Measurements from ENCODE around the gene LSM14B. TPM values are rescaled to one million over a fixed set of nuclear protein-coding genes. Genes with fewer than 3 reads are reported as not detected.

LSM14B gene
- total and polyA plus RNA-seq, 7 experiments from 2014 or later: 1.4 to 61.5 (median 41.7) TPM

DNA sequence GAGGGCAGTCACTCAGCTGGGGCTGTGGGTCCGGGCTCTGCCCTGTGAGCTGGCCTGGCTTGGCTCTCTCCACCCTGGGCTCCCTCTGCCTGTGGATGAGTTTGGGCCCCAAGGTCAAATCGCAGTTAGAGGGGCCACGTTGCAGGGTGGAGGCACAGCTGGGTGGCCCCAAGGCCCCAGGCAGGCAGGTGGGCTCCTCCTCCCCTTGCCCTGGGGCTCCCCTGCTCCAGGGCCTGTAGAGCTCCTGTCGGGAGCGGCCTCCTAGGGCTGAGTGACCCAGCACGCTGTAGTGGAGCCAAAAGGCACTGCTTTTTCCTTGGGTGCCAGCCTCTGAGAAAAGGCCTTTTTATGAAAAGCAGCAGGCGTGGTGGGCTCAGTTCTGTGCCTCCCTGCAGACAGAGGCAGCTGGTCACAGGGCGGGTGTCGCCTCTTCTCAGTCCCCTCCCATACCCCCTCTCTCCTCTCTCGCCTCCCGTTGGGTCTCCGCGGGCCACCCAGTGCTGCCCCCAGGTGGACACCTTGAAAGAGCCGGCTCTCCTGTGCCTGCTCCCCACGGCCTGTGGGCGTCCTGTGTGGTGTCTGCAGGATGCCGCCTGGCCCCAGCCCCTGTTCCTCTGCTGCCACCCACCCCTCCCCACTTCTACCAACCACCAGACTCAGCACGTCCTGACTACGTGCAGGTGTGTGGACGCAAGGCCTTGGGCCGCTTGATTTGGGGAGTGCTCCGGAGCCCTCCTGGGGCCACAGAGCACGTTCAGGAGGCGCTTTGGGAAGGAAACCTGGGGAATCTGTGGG lies 34.5 kb downstream of the LSM14B start:
- POLR2A ChIA-PET: no interaction called here
- H3K4me3 Mint-ChIP-seq: peak overlapping the region in 1 of 10 donors; percentile 45
- no peak overlapping the region for H3K4me3 ChIP-seq (ENCODE audit: low read length)
- peaks cover 0 to 3% of the 10 kb centered on the region in 2 donors for H3K4me1 ChIP-seq (ENCODE audit: control insufficient read depth in 2 of 2, insufficient read depth in 2 of 2, low read length in 2 of 2)
- H3K4me1 Mint-ChIP-seq: peaks cover 7 to 30% (median 19%) of the 10 kb centered on the region in 7 donors
- no peaks in the 10 kb centered on the region for H3K27me3 Mint-ChIP-seq
- intact Hi-C loops (cut with micrococcal nuclease): loop anchor here (1.0 to 2.0 kb wide), 3 partner anchors 14 to 146 kb away; partner anchors contain the start of genes PSMA7 (in 1 of the 2) and SS18L1 (in 1 of the 2)
- H3K27ac Mint-ChIP-seq: no peak overlapping the region
- no peaks in the 10 kb centered on the region for H3K9me3 ChIP-seq (ENCODE audit: control insufficient read depth in 2 of 3, low read length in 3 of 3)
- H3K9me3 Mint-ChIP-seq: peaks cover 0 to 16% (median 0%) of the 10 kb centered on the region in 11 donors
- peaks cover 8 to 42% (median 25%) of the 10 kb centered on the region in 5 donors for H3K36me3 Mint-ChIP-seq
- peak; percentile 56 to 75 (median 69) for DNase-seq
- peak; percentile 93 for ATAC-seq
- CTCF ChIA-PET: interaction anchor here (0.8 to 1.2 kb wide), 3 partner anchors 124 to 145 kb away, joined by 4 to 7 read pairs (median 4); no protein-coding TSS in a partner anchor
- no peak overlapping the region for H3K27ac ChIP-seq (ENCODE audit: low read depth, low read length)
- no peaks in the 10 kb centered on the region for H3K27me3 ChIP-seq (ENCODE audit: control insufficient read depth in 2 of 2, insufficient read depth in 2 of 2, low read length in 2 of 2)
- H3K36me3 ChIP-seq (ENCODE audit: control insufficient read depth in 2 of 3, insufficient read depth in 3 of 3, low read length in 3 of 3): peaks cover 0 to 47% (median 3%) of the 10 kb centered on the region in 3 experiments

DNA sequence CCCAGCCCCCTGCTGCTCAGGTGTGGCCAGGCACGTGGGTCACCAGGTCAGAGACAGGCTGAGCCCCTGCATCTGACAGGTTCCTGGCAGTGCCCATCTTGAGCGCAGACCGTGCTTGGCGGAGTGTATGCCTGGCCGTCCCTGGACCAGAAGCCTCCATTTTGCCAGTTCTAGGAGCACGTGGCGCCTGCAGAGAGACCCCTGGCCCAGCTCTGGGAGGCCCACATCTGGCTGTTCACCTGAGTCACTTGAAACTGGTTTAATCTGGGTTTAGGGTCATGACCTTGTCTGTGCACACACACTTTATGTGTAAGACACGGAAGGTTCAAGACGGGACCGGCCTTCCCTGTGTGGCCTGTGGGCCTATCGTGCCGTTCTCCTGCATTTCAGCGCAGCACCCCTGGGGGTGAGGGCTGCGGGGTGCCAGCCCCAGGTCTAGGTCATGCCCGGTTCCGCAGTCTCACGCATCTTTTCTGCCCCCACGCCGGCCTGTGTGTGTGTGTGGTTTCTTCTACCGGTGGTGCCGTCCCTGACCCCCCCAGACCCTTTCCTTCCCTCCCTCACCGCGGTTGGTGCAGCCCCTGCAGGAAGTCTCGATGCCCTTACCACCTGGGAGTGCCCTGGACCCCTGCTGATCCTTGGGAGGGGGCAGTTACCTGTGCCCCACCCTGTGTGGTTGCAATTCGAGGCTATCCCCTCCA lies 35.3 kb downstream of the LSM14B start:
- peaks cover 7 to 27% (median 17%) of the 10 kb centered on the region in 7 donors for H3K4me1 Mint-ChIP-seq
- Histone ChIP-seq H3K36me3 (ENCODE audit: control insufficient read depth in 2 of 3, insufficient read depth in 3 of 3, low read length in 3 of 3) (peaks cover 0 to 42% (median 3%) of the 10 kb centered on the region in 3 experiments), H3K4me1 (ENCODE audit: control insufficient read depth in 2 of 2, insufficient read depth in 2 of 2, low read length in 2 of 2) (peaks cover 0 to 3% of the 10 kb centered on the region in 2 donors), H3K4me3 (ENCODE audit: low read length) (no peak overlapping the region), H3K27ac (ENCODE audit: low read depth, low read length) (no peak overlapping the region), H3K9me3 (ENCODE audit: control insufficient read depth in 2 of 3, low read length in 3 of 3) (no peaks in the 10 kb centered on the region), H3K27me3 (ENCODE audit: control insufficient read depth in 2 of 2, insufficient read depth in 2 of 2, low read length in 2 of 2) (no peaks in the 10 kb centered on the region)
- ChIA-PET POLR2A (no interaction called here), CTCF (interaction anchor here (0.5 to 1.2 kb wide), 2 partner anchors 10 to 146 kb away, joined by 5 to 7 read pairs; no protein-coding TSS in a partner anchor)
- ATAC-seq (no peak), DNase-seq (no peak)
- no peaks in the 10 kb centered on the region for H3K27me3 Mint-ChIP-seq
- intact Hi-C loops (cut with micrococcal nuclease): loop anchor here (1.0 to 2.0 kb wide), 3 partner anchors 15 to 147 kb away; partner anchors contain the start of genes PSMA7 (in 1 of the 2) and SS18L1 (in 1 of the 2)
- H3K36me3 Mint-ChIP-seq: peaks cover 8 to 38% (median 23%) of the 10 kb centered on the region in 5 donors
- peaks cover 0 to 13% (median 0%) of the 10 kb centered on the region in 11 donors for H3K9me3 Mint-ChIP-seq
- no peak overlapping the region for H3K4me3 Mint-ChIP-seq
- H3K27ac Mint-ChIP-seq: no peak overlapping the region

DNA sequence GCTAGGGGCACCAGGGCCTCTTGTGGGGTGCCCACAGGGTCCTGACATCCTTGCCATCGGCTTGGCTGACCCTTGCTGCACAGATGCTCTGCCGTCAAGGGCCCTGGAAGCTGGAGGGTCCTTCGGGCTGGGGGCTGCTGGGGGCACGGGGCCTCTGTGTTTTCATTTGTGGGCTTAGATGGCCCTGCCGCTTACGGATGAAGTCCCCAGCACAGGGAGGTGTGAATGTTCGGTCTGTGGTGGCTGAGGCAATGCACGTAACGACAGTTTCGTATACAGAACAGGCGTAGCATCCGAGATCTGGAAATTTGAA lies 35.8 kb downstream of the LSM14B start:
- Mint-ChIP-seq H3K9me3 (peaks cover 0 to 8% (median 0%) of the 10 kb centered on the region in 11 donors), H3K4me3 (no peak overlapping the region), H3K27me3 (no peaks in the 10 kb centered on the region), H3K4me1 (peaks cover 7 to 22% (median 12%) of the 10 kb centered on the region in 7 donors), H3K36me3 (peaks cover 4 to 32% (median 18%) of the 10 kb centered on the region in 5 donors), H3K27ac (no peak overlapping the region)
- H3K27me3 ChIP-seq (ENCODE audit: control insufficient read depth in 2 of 2, insufficient read depth in 2 of 2, low read length in 2 of 2): no peaks in the 10 kb centered on the region
- no peaks in the 10 kb centered on the region for H3K9me3 ChIP-seq (ENCODE audit: control insufficient read depth in 2 of 3, low read length in 3 of 3)
- H3K4me3 ChIP-seq (ENCODE audit: low read length): no peak overlapping the region
- ATAC-seq (no peak), DNase-seq (no peak)
- intact Hi-C loops (cut with micrococcal nuclease): no loop called here
- no peak overlapping the region for H3K27ac ChIP-seq (ENCODE audit: low read depth, low read length)
- ChIA-PET CTCF (interaction anchor here (0.5 kb wide), 1 partner anchor 9 kb away, joined by 5 read pairs; no protein-coding TSS in a partner anchor), POLR2A (no interaction called here)
- peaks cover 0 to 44% (median 3%) of the 10 kb centered on the region in 3 experiments for H3K36me3 ChIP-seq (ENCODE audit: control insufficient read depth in 2 of 3, insufficient read depth in 3 of 3, low read length in 3 of 3)
- peaks cover 0 to 3% of the 10 kb centered on the region in 2 donors for H3K4me1 ChIP-seq (ENCODE audit: control insufficient read depth in 2 of 2, insufficient read depth in 2 of 2, low read length in 2 of 2)

- intact Hi-C loops (cut with micrococcal nuclease): no loop called here
- no peak overlapping the region for H3K27ac Mint-ChIP-seq
- no peaks in the 10 kb centered on the region for H3K27me3 ChIP-seq (ENCODE audit: control insufficient read depth in 2 of 2, insufficient read depth in 2 of 2, low read length in 2 of 2)
- ChIA-PET CTCF (no interaction called here), POLR2A (no interaction called here)
- peaks cover 0 to 3% of the 10 kb centered on the region in 2 donors for H3K4me1 ChIP-seq (ENCODE audit: control insufficient read depth in 2 of 2, insufficient read depth in 2 of 2, low read length in 2 of 2)
- ATAC-seq (no peak), DNase-seq (no peak)
- H3K36me3 ChIP-seq (ENCODE audit: control insufficient read depth in 2 of 3, insufficient read depth in 3 of 3, low read length in 3 of 3): peaks cover 0 to 47% (median 3%) of the 10 kb centered on the region in 3 experiments
- no peak overlapping the region for H3K4me3 Mint-ChIP-seq
- no peak overlapping the region for H3K27ac ChIP-seq (ENCODE audit: low read depth, low read length)
- H3K4me3 ChIP-seq (ENCODE audit: low read length): no peak overlapping the region
- no peaks in the 10 kb centered on the region for H3K9me3 ChIP-seq (ENCODE audit: control insufficient read depth in 2 of 3, low read length in 3 of 3)
- H3K9me3 Mint-ChIP-seq: peaks cover 0 to 4% (median 0%) of the 10 kb centered on the region in 11 donors
- H3K27me3 Mint-ChIP-seq: no peaks in the 10 kb centered on the region
- H3K36me3 Mint-ChIP-seq: peaks cover 4 to 28% (median 14%) of the 10 kb centered on the region in 5 donors
- peaks cover 6 to 22% (median 11%) of the 10 kb centered on the region in 7 donors for H3K4me1 Mint-ChIP-seq
Measured at GRCh38 chr20:62158541-62158940, 36.3 kb downstream of the LSM14B start.

DNA sequence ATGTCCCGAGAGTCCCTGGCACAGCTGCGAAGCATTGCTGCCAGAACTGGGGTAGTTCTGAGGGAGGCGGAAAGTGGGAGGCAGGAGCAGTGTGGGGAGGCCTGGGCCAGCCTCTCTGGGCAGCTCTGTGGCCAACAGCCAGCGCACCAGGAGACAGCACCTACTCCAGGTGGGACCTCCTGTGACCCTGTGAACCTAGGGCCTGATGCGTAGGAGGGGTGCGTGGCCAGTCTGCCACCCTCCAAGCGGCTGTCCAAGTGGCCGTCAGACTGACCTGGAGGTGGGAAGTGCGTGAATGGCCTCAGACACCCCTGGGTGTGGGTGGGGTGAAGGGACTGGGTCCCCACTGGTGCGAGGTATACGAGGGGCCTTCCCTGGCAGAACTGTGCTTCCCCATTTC lies 36.8 kb downstream of the LSM14B start:
- POLR2A ChIA-PET: no interaction called here
- no peak overlapping the region for H3K4me3 Mint-ChIP-seq
- DNase-seq: no peak
- CTCF ChIA-PET: no interaction called here
- H3K27ac ChIP-seq (ENCODE audit: low read depth, low read length): no peak overlapping the region
- ATAC-seq: no peak
- H3K9me3 Mint-ChIP-seq: no peaks in the 10 kb centered on the region
- H3K27me3 ChIP-seq (ENCODE audit: control insufficient read depth in 2 of 2, insufficient read depth in 2 of 2, low read length in 2 of 2): no peaks in the 10 kb centered on the region
- peaks cover 0 to 3% of the 10 kb centered on the region in 2 donors for H3K4me1 ChIP-seq (ENCODE audit: control insufficient read depth in 2 of 2, insufficient read depth in 2 of 2, low read length in 2 of 2)
- H3K36me3 Mint-ChIP-seq: peaks cover 4 to 22% (median 11%) of the 10 kb centered on the region in 5 donors
- no peaks in the 10 kb centered on the region for H3K27me3 Mint-ChIP-seq
- no peak overlapping the region for H3K4me3 ChIP-seq (ENCODE audit: low read length)
- H3K27ac Mint-ChIP-seq: no peak overlapping the region
- H3K9me3 ChIP-seq (ENCODE audit: control insufficient read depth in 2 of 3, low read length in 3 of 3): no peaks in the 10 kb centered on the region
- peaks cover 1 to 18% (median 7%) of the 10 kb centered on the region in 7 donors for H3K4me1 Mint-ChIP-seq
- intact Hi-C loops (cut with micrococcal nuclease): no loop called here
- H3K36me3 ChIP-seq (ENCODE audit: control insufficient read depth in 2 of 3, insufficient read depth in 3 of 3, low read length in 3 of 3): peaks cover 0 to 47% (median 3%) of the 10 kb centered on the region in 3 experiments

- Histone ChIP-seq H3K4me1 (ENCODE audit: control insufficient read depth in 2 of 2, insufficient read depth in 2 of 2, low read length in 2 of 2) (peaks cover 0 to 3% of the 10 kb centered on the region in 2 donors), H3K4me3 (ENCODE audit: low read length) (no peak overlapping the region), H3K36me3 (ENCODE audit: control insufficient read depth in 2 of 3, insufficient read depth in 3 of 3, low read length in 3 of 3) (peaks cover 0 to 51% (median 3%) of the 10 kb centered on the region in 3 experiments), H3K9me3 (ENCODE audit: control insufficient read depth in 2 of 3, low read length in 3 of 3) (no peaks in the 10 kb centered on the region), H3K27me3 (ENCODE audit: control insufficient read depth in 2 of 2, insufficient read depth in 2 of 2, low read length in 2 of 2) (no peaks in the 10 kb centered on the region), H3K27ac (ENCODE audit: low read depth, low read length) (no peak overlapping the region)
- intact Hi-C loops (cut with micrococcal nuclease): no loop called here
- ChIA-PET CTCF (no interaction called here), POLR2A (no interaction called here)
- DNase-seq (peak in 1 of 9 donors; percentile 70), ATAC-seq (no peak)
- H3K4me1 Mint-ChIP-seq: peaks cover 0 to 13% (median 7%) of the 10 kb centered on the region in 7 donors
- peaks cover 1 to 16% (median 4%) of the 10 kb centered on the region in 5 donors for H3K36me3 Mint-ChIP-seq
- peak overlapping the region in 1 of 10 donors; percentile 65 for H3K4me3 Mint-ChIP-seq
- peak overlapping the region in 2 of 9 donors; percentile 6 to 38 for H3K27ac Mint-ChIP-seq
- no peaks in the 10 kb centered on the region for H3K27me3 Mint-ChIP-seq
- H3K9me3 Mint-ChIP-seq: no peaks in the 10 kb centered on the region
Measured at GRCh38 chr20:62159839-62160238, 37.6 kb downstream of the LSM14B start.
